ENCODE data around the gene ABLIM2.

Gene ABLIM2

GRCh38 chr4:8013976-8014726, 144.5 kb downstream of the ABLIM2 start:
- Histone ChIP-seq H3K27me3 (ENCODE audit: low read depth) (peaks cover 44% of the 10 kb centered on the region), H3K4me3 (no peak overlapping the region), H3K9me3 (no peaks in the 10 kb centered on the region), H3K4me1 (no peaks in the 10 kb centered on the region), H3K36me3 (replicated peaks) (no peaks in the 10 kb centered on the region)
- in situ Hi-C loops (cut with MboI; ENCODE audit: low sequenced_read_pairs): no loop called here
- DNase-seq (ENCODE audit: low spot score in 2 of 2): no peak

GRCh38 chr4:8012517-8012916, 146.1 kb downstream of the ABLIM2 start:
- H3K4me1 ChIP-seq: no peaks in the 10 kb centered on the region
- H3K9me3 ChIP-seq: no peaks in the 10 kb centered on the region
- peaks cover 41% of the 10 kb centered on the region for H3K27me3 ChIP-seq (ENCODE audit: low read depth)
- no peaks in the 10 kb centered on the region for H3K36me3 ChIP-seq (replicated peaks)
- in situ Hi-C loops (cut with MboI; ENCODE audit: low sequenced_read_pairs): no loop called here
- no peak for DNase-seq (ENCODE audit: low spot score in 2 of 2)
- no peak overlapping the region for H3K4me3 ChIP-seq

- in situ Hi-C loops (cut with MboI; ENCODE audit: low sequenced_read_pairs): no loop called here
- Histone ChIP-seq H3K36me3 (replicated peaks) (no peaks in the 10 kb centered on the region), H3K4me3 (no peak overlapping the region), H3K9me3 (no peaks in the 10 kb centered on the region), H3K27me3 (ENCODE audit: low read depth) (peaks cover 41% of the 10 kb centered on the region), H3K4me1 (no peaks in the 10 kb centered on the region)
- DNase-seq (ENCODE audit: low spot score in 2 of 2): peak; percentile 31 to 84
Measured at GRCh38 chr4:8010618-8011017, 148.0 kb downstream of the ABLIM2 start.

- in situ Hi-C loops (cut with MboI; ENCODE audit: low sequenced_read_pairs): no loop called here
- no peak for DNase-seq (ENCODE audit: low spot score in 2 of 2)
- H3K27me3 ChIP-seq (ENCODE audit: low read depth): peaks cover 36% of the 10 kb centered on the region
- no peaks in the 10 kb centered on the region for H3K4me1 ChIP-seq
- no peak overlapping the region for H3K4me3 ChIP-seq
- H3K9me3 ChIP-seq: no peaks in the 10 kb centered on the region
- H3K36me3 ChIP-seq (replicated peaks): no peaks in the 10 kb centered on the region
Measured at GRCh38 chr4:8009710-8010511, 148.7 kb downstream of the ABLIM2 start.

GRCh38 chr4:8009097-8009496, 149.5 kb downstream of the ABLIM2 start:
- H3K4me1 ChIP-seq: no peaks in the 10 kb centered on the region
- H3K36me3 ChIP-seq (replicated peaks): no peaks in the 10 kb centered on the region
- in situ Hi-C loops (cut with MboI; ENCODE audit: low sequenced_read_pairs): no loop called here
- peaks cover 31% of the 10 kb centered on the region for H3K27me3 ChIP-seq (ENCODE audit: low read depth)
- no peak for DNase-seq (ENCODE audit: low spot score in 2 of 2)
- H3K9me3 ChIP-seq: no peaks in the 10 kb centered on the region
- H3K4me3 ChIP-seq: no peak overlapping the region

- Histone ChIP-seq H3K27me3 (ENCODE audit: low read depth) (peaks cover 25% of the 10 kb centered on the region), H3K4me1 (no peaks in the 10 kb centered on the region), H3K9me3 (no peaks in the 10 kb centered on the region), H3K36me3 (replicated peaks) (no peaks in the 10 kb centered on the region), H3K4me3 (no peak overlapping the region)
- in situ Hi-C loops (cut with MboI; ENCODE audit: low sequenced_read_pairs): no loop called here
- no peak for DNase-seq (ENCODE audit: low spot score in 2 of 2)
Measured at GRCh38 chr4:8008391-8008790, 150.2 kb downstream of the ABLIM2 start.

GRCh38 chr4:8007581-8007980, 151.0 kb downstream of the ABLIM2 start:
- no peak for DNase-seq (ENCODE audit: low spot score in 2 of 2)
- no peaks in the 10 kb centered on the region for H3K9me3 ChIP-seq
- H3K27me3 ChIP-seq (ENCODE audit: low read depth): peaks cover 30% of the 10 kb centered on the region
- no peaks in the 10 kb centered on the region for H3K36me3 ChIP-seq (replicated peaks)
- no peaks in the 10 kb centered on the region for H3K4me1 ChIP-seq
- no peak overlapping the region for H3K4me3 ChIP-seq
- in situ Hi-C loops (cut with MboI; ENCODE audit: low sequenced_read_pairs): no loop called here

GRCh38 chr4:8006471-8006870, 152.1 kb downstream of the ABLIM2 start:
- H3K4me3 ChIP-seq: no peak overlapping the region
- in situ Hi-C loops (cut with MboI; ENCODE audit: low sequenced_read_pairs): no loop called here
- no peaks in the 10 kb centered on the region for H3K36me3 ChIP-seq (replicated peaks)
- H3K27me3 ChIP-seq (ENCODE audit: low read depth): peaks cover 29% of the 10 kb centered on the region
- no peak for DNase-seq (ENCODE audit: low spot score in 2 of 2)
- no peaks in the 10 kb centered on the region for H3K9me3 ChIP-seq
- no peaks in the 10 kb centered on the region for H3K4me1 ChIP-seq

GRCh38 chr4:8005814-8006215, 152.8 kb downstream of the ABLIM2 start:
- in situ Hi-C loops (cut with MboI; ENCODE audit: low sequenced_read_pairs): no loop called here
- H3K9me3 ChIP-seq: no peaks in the 10 kb centered on the region
- H3K36me3 ChIP-seq (replicated peaks): no peaks in the 10 kb centered on the region
- no peak overlapping the region for H3K4me3 ChIP-seq
- no peak for DNase-seq (ENCODE audit: low spot score in 2 of 2)
- no peaks in the 10 kb centered on the region for H3K4me1 ChIP-seq
- peaks cover 29% of the 10 kb centered on the region; the same call in 1 of the 2 replicates for H3K27me3 ChIP-seq (ENCODE audit: low read depth)

- Histone ChIP-seq H3K4me3 (no peak overlapping the region), H3K36me3 (replicated peaks) (no peaks in the 10 kb centered on the region), H3K9me3 (no peaks in the 10 kb centered on the region), H3K27me3 (ENCODE audit: low read depth) (peaks cover 32% of the 10 kb centered on the region; the same call in 1 of the 2 replicates), H3K4me1 (no peaks in the 10 kb centered on the region)
- in situ Hi-C loops (cut with MboI; ENCODE audit: low sequenced_read_pairs): no loop called here
- no peak for DNase-seq (ENCODE audit: low spot score in 2 of 2)
Measured at GRCh38 chr4:8005033-8005808, 153.4 kb downstream of the ABLIM2 start.

- Histone ChIP-seq H3K36me3 (replicated peaks) (no peaks in the 10 kb centered on the region), H3K4me3 (no peak overlapping the region), H3K27me3 (ENCODE audit: low read depth) (peaks cover 32% of the 10 kb centered on the region; the same call in 1 of the 2 replicates), H3K4me1 (no peaks in the 10 kb centered on the region), H3K9me3 (no peaks in the 10 kb centered on the region)
- in situ Hi-C loops (cut with MboI; ENCODE audit: low sequenced_read_pairs): no loop called here
- DNase-seq (ENCODE audit: low spot score in 2 of 2): no peak
Measured at GRCh38 chr4:8004066-8004465, 154.5 kb downstream of the ABLIM2 start.

GRCh38 chr4:8002525-8003309, 155.9 kb downstream of the ABLIM2 start:
- no peaks in the 10 kb centered on the region for H3K9me3 ChIP-seq
- DNase-seq (ENCODE audit: low spot score in 2 of 2): no peak
- H3K27me3 ChIP-seq (ENCODE audit: low read depth): peaks cover 25% of the 10 kb centered on the region; the same call in 1 of the 2 replicates
- no peaks in the 10 kb centered on the region for H3K36me3 ChIP-seq (replicated peaks)
- H3K4me1 ChIP-seq: no peaks in the 10 kb centered on the region
- in situ Hi-C loops (cut with MboI; ENCODE audit: low sequenced_read_pairs): no loop called here
- no peak overlapping the region for H3K4me3 ChIP-seq
